ENCODE data around the gene CECR2.

DNA sequence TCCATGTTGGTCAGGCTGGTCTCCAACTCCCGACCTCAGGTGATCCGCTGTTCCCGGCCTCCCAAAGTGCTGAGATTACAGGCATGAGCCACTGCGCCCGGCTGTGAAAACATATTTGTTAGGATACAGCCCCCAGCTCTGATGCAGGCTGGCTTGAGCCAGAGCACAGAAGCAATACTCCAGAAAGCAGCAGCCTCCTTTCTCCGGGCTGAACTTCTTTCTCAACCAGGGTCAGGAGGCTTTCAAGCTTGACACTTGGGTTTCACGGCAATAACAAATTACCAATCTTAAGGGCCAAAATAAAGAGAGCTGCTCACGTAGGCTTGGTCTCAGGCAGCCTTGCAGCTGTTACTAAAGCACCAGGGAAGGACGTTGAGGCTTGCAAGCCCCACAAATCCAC is 10.8 kb upstream of the CECR2 start:
- TF ChIP-seq, protein P1, sequence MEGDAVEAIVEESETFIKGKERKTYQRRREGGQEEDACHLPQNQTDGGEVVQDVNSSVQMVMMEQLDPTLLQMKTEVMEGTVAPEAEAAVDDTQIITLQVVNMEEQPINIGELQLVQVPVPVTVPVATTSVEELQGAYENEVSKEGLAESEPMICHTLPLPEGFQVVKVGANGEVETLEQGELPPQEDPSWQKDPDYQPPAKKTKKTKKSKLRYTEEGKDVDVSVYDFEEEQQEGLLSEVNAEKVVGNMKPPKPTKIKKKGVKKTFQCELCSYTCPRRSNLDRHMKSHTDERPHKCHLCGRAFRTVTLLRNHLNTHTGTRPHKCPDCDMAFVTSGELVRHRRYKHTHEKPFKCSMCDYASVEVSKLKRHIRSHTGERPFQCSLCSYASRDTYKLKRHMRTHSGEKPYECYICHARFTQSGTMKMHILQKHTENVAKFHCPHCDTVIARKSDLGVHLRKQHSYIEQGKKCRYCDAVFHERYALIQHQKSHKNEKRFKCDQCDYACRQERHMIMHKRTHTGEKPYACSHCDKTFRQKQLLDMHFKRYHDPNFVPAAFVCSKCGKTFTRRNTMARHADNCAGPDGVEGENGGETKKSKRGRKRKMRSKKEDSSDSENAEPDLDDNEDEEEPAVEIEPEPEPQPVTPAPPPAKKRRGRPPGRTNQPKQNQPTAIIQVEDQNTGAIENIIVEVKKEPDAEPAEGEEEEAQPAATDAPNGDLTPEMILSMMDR (IDR thresholded peaks at IDR 0.05) = no peak
- TF ChIP-seq POLR2A (IDR thresholded peaks at IDR 0.05) (no peak), EP300 (IDR thresholded peaks at IDR 0.05) (no peak)
